IPS-NIHi11 (cell line): ENCODE measurements around the gene ABCA4.
A peak's percentile ranks its signal among the peaks of the same experiment; 100 is the strongest.

Experiments
- DNase-seq: peaks from one replicate; pipeline ENCODE4 v3.0.0; 2012; ENCODE audit warnings: mixed read lengths, low spot score

Gene ABCA4

GRCh38 chr1:94104776-94105580 lies 16.0 kb downstream of the ABCA4 start:
- DNase-seq = no peak

GRCh38 chr1:94104127-94104684 lies 16.7 kb downstream of the ABCA4 start:
- DNase-seq = no peak

GRCh38 chr1:94103608-94104007 lies 17.3 kb downstream of the ABCA4 start:
- DNase-seq = no peak

GRCh38 chr1:94101613-94102525 lies 19.1 kb downstream of the ABCA4 start:
- DNase-seq = no peak

- no peak for DNase-seq
Observed at GRCh38 chr1:94100785-94101612, 19.9 kb downstream of the ABCA4 start.

GRCh38 chr1:94100129-94100784 lies 20.7 kb downstream of the ABCA4 start:
- no peak for DNase-seq

DNA sequence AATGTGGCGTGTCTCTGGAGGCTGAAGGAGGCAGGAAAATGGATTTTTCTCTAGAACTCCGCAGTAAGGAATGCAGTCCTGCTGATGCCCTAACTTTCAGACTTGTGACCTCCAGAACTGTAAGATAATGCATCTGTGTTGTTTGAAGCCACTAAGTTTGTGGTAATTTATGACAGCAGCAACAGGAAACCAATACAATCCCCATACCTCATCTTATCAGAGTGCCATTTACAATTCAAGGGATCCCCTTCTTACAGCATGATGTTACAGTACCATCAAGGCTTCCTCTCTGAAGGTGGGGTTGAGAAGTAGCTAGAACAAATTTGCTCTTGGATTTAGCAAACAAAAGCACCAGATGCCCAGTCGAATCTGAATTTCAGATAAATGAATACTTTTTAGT lies 21.6 kb downstream of the ABCA4 start:
- no peak for DNase-seq

DNA sequence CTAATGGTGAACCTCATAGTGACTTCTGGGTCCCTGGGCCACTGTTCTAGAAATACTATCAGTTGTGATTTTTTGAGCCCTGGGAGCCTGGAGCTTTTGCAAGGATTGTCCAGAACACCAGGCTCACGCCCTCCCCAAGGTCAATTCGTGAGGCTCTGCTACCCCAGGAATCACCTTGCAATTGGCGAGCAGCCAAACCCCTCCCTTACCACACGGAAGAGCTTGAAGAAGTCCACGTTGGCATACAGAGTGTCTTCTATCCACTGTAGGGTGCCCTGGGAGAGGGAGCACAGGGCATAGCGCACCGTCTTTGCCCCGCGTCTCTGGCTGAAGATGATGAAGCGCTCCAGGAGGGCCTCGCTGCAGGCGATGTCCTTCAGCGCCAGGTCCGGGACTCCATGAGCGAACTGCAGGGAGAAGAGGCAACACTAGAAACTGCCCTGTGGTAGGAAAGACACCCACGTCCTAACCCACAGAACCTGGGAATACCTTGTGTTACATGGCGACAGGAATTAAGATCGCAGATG lies 22.3 kb downstream of the ABCA4 start:
- DNase-seq = no peak

DNA sequence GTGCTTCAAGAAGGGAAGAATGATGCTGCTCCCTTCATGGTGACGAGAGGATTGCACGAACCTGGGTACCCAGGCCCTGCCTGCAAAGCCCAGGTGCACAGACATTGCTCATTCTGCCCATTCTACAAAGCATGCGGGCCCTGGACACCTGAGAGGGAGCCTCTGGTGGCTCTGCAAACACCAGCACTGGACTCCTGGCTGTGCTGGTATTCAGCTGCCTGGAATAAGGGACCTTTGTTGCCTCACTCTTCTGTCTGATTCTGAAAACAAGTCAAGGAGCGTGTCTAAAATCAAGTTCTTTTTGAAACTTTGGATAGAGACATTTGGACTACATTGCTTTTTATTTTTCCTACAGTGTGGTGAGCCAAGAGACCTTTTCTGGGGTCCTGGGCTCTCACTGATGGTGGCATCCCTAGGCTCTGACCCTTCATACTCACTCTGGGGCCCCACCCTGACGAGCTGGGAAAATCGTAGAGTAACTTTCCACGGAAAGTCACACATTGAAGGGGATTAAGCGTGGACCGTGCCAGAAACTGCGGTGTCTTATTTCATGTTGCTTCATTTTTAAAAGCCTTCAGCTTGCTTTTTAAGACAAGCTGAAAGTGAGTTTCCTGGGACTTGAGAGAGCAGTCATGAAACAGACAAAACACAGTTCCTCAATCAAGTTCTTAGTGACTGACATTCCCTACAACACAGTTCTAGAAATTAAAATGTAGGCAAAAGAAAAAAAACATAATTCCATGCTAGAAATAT lies 24.0 kb downstream of the ABCA4 start:
- no peak for DNase-seq

GRCh38 chr1:94095744-94096469 lies 25.0 kb downstream of the ABCA4 start:
- no peak for DNase-seq

DNA sequence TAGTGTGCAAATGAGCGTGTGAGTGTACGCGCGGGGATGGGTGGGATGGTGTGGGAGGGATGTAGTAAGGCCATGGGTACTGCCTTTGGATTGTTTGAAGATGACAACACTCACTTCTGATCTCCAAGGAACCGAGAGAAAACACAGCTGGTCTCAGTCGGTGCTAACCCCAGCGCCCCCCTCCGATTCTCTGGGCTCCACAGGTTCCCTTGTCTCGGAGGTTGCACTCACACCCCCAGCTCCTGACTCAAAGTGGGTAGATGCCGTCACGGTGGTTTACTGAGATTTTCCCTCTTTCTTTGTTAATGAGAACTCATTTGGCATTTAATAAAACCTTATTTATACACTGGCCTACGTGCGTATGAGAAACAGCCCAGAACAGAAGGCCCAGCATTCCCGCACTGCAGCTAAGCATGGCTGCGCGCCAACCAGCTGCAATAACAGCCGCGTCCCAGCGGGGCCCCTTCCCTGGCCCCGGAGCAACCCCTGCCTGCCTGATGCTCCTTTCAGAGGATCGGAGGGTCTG lies 25.8 kb downstream of the ABCA4 start:
- DNase-seq = peak; percentile 50

DNA sequence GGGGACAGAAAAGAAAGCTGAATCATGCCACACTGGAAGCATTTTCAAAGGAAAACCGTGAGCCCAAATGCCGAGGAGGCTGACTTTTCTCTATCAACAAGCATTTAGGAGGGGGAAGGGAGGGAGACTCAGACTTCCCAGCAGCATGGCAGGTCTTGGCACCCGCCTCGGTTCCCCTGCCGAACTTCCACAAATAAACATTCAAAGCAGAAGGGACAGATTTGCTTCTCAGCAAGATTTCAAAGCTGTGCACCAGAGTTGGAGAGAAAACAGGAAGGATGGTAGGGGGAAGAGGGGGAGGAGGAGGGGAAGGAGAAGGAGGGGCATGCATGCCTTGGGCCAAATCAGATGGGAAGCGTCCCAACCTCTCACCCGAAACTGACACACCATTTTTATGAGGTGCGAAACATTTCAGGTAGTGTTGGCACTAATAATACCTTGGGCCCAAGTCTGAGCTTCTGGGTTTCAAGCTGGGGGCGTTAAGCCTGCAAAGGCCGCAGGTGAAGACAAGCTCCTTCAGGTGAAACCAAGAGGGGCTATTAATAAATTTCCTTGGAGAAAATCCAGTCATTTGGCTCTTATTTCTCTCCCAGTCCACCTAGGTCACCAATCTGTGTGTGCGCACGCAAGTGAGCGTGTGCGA lies 26.4 kb downstream of the ABCA4 start:
- DNase-seq = no peak

- DNase-seq = peak; percentile 31
Observed at GRCh38 chr1:94093996-94094395, 27.0 kb downstream of the ABCA4 start.

DNA sequence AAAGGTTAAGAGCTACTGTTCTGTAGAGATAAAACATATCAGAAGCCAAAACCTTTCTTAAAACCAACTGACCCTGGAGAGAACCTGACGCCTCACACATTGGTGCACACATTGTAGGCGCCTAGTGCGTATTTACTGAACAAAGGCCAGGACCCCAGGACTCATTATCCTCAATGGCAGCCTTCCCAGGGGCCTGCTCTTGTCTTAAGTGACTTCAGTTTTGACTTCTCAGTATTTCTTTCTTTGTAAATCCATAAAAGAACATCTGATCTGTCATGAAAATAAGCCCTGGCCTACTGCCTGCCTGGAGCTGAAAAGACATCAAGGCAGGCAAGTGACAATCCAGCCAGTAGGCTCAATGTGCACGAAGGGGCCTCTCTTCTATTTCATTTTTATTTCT lies 27.6 kb downstream of the ABCA4 start:
- DNase-seq = no peak

- DNase-seq = peak; percentile 34
Observed at GRCh38 chr1:94092210-94092613, 28.7 kb downstream of the ABCA4 start.

- DNase-seq = no peak
Observed at GRCh38 chr1:94090761-94091160, 30.2 kb downstream of the ABCA4 start.

GRCh38 chr1:94087193-94087592 lies 33.8 kb downstream of the ABCA4 start:
- DNase-seq = no peak

DNA sequence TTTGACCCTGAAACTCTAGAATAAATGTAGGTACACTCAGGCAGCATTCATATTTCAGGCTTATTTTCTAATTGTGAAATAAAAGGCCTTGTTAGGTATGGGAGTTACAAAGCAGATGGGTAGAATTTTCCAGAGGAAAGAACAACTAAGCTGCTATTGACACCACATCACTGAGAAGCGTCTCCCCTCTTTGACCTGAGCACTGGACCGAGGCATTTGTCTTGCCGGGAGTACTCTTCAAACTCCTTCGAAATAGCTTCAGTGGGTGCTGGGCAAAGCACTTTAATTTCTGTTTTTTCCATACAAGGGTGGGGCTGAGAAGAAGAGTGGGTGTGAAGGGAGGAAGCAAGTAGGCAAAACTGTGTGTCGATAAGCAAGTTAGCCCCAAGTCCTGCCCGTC lies 36.4 kb downstream of the ABCA4 start:
- no peak for DNase-seq

DNA sequence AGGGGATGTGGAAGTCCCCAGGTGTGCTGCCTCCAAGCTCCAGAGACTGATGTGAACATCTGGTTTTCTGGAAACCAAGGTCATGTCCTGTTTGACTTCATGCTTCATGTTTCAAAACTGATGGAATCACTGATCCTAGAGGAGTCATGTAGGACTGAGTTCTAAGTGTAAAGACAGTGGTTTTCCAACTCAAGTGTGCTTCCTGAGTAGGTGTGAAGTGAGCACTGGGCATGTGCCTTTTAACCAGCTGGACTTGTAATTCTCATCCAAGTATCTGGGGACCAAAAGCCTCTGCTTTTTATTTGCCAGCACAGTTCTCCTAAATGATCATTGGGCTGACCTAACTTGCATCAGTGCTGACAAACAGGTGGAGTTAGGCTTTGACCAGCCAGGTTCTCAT lies 36.9 kb downstream of the ABCA4 start:
- no peak for DNase-seq
